A204.1 (cell line): ENCODE results near the gene EPHA6.
"Not testable (repeated sequence)": the region's sequence is repeated elsewhere in the genome, so short reads cannot be mapped to it uniquely, and the experiment has no call there.

ENCODE experiments used
- FAIRE-seq: peaks from 2 replicates; lab custom pipeline; 2012; peaks lifted over from hg19 to GRCh38; lab: Jason Lieb, UNC

The EPHA6 gene

GRCh38 chr3:96915445-96915844, 101.1 kb downstream of the EPHA6 start:
- FAIRE-seq, result no peak

- no peak for FAIRE-seq
These were observed 116.9 kb downstream of the EPHA6 start for GRCh38 chr3:96931119-96931862.

- FAIRE-seq, result not testable (repeated sequence)
These were observed 127.7 kb downstream of the EPHA6 start for GRCh38 chr3:96942131-96942530.

DNA sequence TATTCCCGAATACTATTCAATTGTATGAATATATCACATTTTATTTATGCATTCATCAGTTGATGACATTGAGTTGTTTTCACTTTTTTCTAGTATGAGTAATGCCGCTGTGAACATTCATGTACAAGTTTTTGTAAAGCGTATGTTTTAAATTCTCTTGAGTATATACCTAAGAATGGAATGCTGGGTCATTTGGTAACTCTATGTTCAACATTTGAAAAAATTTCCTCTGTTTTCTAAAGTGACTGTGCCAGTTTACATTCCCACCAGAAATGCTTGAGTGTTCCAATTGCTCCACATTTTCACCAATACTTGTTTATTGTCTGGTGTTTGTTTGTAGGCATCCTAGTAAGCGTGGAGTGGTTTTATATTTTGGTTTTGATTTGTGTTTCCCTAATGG, 144.5 kb downstream of the EPHA6 start:
- FAIRE-seq, result no peak

DNA sequence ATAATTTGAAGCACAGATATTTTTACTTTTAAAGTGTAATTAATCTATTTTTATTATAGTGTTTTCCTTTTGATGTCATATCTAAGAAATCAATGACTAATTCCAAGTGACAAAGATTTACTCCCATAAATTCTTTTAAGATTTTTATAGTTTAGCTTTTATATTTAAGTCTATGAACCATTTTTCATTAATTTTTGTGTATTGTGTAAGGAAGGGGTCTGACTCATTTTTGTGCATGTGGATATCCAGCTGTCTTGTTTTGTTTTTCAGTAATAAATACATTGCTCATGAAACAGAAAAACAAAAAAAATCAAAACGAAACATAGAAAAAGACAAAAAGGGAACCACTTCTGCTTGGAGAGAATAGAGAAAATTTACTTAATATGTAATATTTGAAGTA, 145.1 kb downstream of the EPHA6 start:
- no peak for FAIRE-seq

- FAIRE-seq, result no peak
These were observed 145.7 kb downstream of the EPHA6 start for GRCh38 chr3:96959901-96960641.

DNA sequence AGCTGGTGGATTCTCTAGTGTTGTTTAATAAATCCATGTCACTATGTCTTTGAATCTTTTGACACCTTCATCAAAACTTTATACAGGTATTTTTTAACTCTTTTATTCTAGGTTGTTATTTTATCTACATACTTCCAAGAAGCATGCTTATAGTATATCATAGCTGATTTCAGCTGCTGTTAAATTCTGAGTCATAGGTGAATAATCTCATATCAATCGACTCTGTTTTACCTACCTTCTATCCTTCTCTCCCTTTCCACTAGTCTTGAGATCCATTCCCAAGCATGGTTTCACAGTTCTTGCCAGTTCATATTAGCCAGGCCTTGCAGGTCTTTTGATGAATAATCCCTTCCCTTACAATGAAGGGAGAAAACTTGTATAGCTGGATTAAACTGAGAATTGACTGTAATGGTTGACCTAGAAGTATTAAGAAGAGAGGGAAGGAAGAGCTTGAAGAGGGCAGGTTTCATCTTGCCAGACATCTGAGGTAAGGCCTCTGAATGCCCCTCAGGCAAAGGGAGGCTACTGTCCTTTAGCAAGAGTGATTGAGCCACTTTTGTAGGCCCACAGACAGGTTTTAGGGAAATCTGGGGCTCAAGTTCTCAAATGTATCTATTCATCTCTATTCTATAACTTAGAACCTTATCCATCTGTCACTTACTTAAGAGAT, 146.4 kb downstream of the EPHA6 start:
- no peak for FAIRE-seq

DNA sequence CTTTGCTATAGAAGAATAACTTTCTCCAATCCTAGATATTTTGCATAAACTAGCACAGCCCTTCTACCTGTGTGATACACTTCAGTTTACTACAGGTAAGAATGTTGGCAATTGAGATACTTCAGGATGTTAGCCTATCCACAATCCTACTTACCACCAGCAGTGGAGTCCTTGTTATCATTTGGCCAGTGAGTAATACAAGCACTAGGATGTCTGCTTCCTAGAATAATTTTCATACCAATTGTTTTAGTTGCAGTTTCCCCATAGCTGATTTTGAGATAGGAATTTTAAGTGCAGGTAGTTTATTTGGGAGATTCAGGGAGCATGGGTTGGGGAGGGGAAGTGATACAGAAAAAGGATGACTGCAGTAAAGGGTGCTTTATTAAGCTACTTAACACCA, 147.2 kb downstream of the EPHA6 start:
- FAIRE-seq, result no peak

- FAIRE-seq, result no peak
These were observed 152.0 kb downstream of the EPHA6 start for GRCh38 chr3:96966181-96966929.

- no peak for FAIRE-seq
These were observed 155.8 kb downstream of the EPHA6 start for GRCh38 chr3:96970211-96970610.

- FAIRE-seq, result no peak
These were observed 163.3 kb downstream of the EPHA6 start for GRCh38 chr3:96977671-96978070.

DNA sequence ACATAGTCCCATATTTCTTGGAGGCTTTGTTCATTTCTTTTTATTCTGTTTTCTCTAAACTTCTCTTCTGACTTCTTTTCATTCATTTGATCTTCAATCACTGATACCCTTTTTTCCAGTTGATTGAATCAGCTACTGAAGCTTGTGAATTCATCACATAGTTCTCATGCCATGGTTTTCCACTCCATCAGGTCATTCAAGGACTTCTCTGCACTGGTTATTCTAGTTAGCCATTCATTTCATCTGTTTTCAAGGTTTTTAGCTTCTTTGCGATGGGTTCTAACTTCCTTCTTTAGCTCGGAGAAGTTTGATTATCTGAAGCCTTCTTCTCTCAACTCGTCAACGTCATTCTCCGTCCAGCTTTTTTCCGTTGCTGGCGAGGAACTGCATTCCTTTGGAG, 169.3 kb downstream of the EPHA6 start:
- not testable (repeated sequence) for FAIRE-seq

- no peak for FAIRE-seq
These were observed 171.8 kb downstream of the EPHA6 start for GRCh38 chr3:96986241-96986640.

- no peak for FAIRE-seq
These were observed 176.8 kb downstream of the EPHA6 start for GRCh38 chr3:96991231-96991630.

GRCh38 chr3:96991800-96992365, 177.5 kb downstream of the EPHA6 start:
- FAIRE-seq, result no peak

GRCh38 chr3:96994988-96995387, 180.6 kb downstream of the EPHA6 start:
- FAIRE-seq, result no peak

GRCh38 chr3:96996009-96996408, 181.6 kb downstream of the EPHA6 start:
- FAIRE-seq, result no peak

DNA sequence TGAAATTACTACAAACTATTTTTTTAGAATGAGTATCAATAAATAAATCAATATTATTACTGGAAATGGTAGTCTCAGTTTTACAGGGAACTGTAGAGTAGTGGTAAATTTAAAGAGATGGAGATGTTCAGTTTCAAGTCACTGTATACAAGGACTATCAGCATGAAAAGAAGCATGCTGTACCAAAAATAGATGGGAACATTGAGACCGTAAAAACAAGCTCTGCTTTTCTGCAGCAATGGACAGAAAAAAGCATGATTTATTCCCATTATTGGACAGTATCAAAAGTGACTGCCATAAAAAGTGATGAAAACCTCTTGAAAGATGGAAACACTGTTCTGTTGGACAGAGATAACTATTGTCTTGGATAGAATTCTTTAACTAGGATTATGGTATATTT, 187.2 kb downstream of the EPHA6 start:
- FAIRE-seq, result no peak

DNA sequence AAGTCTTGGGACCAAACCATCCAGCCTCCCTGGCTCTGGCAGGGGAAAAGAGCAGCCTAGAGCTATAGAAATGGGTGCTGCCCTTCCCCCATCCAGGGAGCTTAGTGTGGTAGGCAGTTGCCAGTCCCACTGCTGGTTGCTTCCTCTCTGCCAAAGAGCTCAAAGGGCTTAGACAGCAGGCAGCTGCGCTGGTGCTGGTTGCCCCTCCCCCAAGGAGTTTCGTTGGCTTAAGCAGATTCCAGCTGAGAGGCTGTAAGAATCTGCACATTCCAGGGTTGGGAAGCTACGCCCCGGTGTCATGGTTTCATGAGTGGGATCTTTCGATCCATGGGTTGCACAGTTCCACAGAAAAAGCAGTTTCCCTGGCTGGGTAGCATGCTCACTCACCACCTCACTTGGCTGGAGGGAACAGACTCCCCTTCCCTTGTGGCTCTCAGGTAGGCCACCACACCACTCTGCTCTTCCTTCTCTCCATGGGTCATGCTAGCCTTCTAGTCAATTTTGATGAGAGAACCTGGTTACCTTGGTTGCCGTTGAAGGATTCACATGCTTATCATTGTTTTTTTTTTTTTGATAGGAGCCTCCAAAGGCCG, 195.1 kb downstream of the EPHA6 start:
- FAIRE-seq, result no peak

- FAIRE-seq, result no peak
These were observed 196.7 kb downstream of the EPHA6 start for GRCh38 chr3:97010881-97011657.

DNA sequence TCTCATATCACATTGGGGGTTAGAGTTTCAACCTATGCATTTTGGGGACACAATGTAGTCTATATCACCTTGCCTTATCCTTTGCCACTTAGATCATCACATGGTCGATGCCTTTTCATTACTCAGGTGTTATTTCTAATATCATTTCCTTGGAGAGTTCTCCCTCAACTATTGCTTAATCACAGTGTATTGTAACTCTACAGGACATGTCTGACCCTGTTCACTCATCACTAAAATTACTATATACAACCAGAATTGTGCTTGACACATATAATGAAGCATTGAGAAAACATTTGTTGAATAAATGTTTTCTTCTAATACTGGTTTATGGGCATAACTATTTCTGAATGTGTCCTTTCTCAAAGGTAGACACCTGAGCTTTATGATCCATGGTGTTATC, 207.4 kb downstream of the EPHA6 start:
- no peak for FAIRE-seq
